Astrocyte of the spinal cord (primary cell): ENCODE results near the gene KIF26B.

ENCODE experiments used
- DNase-seq: peaks from one replicate; pipeline ENCODE4 v3.0.0; 2011; ENCODE audit warnings: low read depth, low spot score
- H3K4me3 ChIP-seq: 2 replicates; pipeline ENCODE4 v1.5.1; 2011; ENCODE audit warnings: low read depth, mild to moderate bottlenecking, low read length, moderate library complexity
- in situ Hi-C: cut with HindIII; loops from 2 replicates; pipeline ENCODE4 v1.10.0; 2017; ENCODE audit warnings: low sequenced_read_pairs
- TF ChIP-seq, protein P1 (sequence below): IDR thresholded peaks from 2 replicates; pipeline ENCODE4 v1.5.1; 2012; ENCODE audit warnings: low read depth, mild to moderate bottlenecking, low read length, inconsistent platforms

Gene KIF26B

GRCh38 chr1:245685111-245685810 lies 530.5 kb downstream of the KIF26B start:
- DNase-seq: no peak
- TF ChIP-seq, protein P1, sequence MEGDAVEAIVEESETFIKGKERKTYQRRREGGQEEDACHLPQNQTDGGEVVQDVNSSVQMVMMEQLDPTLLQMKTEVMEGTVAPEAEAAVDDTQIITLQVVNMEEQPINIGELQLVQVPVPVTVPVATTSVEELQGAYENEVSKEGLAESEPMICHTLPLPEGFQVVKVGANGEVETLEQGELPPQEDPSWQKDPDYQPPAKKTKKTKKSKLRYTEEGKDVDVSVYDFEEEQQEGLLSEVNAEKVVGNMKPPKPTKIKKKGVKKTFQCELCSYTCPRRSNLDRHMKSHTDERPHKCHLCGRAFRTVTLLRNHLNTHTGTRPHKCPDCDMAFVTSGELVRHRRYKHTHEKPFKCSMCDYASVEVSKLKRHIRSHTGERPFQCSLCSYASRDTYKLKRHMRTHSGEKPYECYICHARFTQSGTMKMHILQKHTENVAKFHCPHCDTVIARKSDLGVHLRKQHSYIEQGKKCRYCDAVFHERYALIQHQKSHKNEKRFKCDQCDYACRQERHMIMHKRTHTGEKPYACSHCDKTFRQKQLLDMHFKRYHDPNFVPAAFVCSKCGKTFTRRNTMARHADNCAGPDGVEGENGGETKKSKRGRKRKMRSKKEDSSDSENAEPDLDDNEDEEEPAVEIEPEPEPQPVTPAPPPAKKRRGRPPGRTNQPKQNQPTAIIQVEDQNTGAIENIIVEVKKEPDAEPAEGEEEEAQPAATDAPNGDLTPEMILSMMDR: no peak
- no peak overlapping the region for H3K4me3 ChIP-seq
- in situ Hi-C loops: no loop called here

DNA sequence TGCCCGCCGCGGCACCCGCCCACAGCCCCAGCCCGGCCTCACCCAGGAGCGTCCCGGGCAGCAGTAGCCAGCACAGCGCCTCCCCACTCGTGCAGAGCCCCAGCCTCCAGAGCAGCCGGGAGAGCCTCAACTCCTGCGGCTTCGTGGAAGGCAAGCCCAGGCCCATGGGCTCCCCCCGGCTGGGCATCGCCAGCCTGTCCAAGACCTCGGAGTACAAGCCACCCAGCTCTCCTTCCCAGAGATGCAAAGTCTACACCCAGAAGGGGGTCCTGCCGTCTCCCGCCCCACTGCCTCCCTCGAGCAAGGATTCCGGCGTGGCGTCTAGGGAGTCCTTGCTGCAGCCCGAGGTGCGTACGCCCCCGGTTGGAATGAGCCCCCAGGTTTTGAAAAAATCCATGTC lies 531.2 kb downstream of the KIF26B start:
- in situ Hi-C loops: no loop called here
- no peak overlapping the region for H3K4me3 ChIP-seq
- DNase-seq: no peak
- TF ChIP-seq, protein P1: no peak

GRCh38 chr1:245686446-245687030 lies 531.8 kb downstream of the KIF26B start:
- TF ChIP-seq, protein P1: no peak
- H3K4me3 ChIP-seq: no peak overlapping the region
- no peak for DNase-seq
- in situ Hi-C loops: no loop called here

DNA sequence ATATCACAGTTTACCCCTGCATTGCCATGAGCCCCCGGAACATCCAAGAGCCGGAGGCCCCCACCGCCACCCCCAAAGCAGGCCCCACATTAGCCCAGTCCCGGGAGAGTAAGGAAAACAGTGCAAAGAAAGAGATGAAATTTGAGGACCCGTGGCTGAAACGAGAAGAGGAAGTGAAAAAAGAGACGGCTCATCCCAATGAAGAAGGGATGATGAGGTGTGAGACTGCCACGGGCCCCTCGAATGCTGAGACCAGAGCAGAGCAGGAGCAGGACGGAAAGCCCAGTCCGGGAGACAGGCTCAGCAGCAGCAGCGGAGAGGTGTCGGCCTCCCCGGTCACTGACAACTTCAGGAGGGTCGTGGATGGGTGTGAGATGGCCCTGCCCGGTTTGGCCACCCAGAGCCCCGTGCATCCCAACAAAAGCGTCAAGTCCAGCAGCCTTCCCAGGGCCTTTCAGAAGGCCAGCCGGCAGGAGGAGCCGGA lies 532.4 kb downstream of the KIF26B start:
- TF ChIP-seq, protein P1: no peak
- no peak for DNase-seq
- in situ Hi-C loops: no loop called here
- no peak overlapping the region for H3K4me3 ChIP-seq

- DNase-seq: peak; percentile 29
- in situ Hi-C loops: no loop called here
- H3K4me3 ChIP-seq: peak overlapping the region; percentile 7
- TF ChIP-seq, protein P1: peak; percentile 2
These were observed 533.1 kb downstream of the KIF26B start for GRCh38 chr1:245687636-245688535.

DNA sequence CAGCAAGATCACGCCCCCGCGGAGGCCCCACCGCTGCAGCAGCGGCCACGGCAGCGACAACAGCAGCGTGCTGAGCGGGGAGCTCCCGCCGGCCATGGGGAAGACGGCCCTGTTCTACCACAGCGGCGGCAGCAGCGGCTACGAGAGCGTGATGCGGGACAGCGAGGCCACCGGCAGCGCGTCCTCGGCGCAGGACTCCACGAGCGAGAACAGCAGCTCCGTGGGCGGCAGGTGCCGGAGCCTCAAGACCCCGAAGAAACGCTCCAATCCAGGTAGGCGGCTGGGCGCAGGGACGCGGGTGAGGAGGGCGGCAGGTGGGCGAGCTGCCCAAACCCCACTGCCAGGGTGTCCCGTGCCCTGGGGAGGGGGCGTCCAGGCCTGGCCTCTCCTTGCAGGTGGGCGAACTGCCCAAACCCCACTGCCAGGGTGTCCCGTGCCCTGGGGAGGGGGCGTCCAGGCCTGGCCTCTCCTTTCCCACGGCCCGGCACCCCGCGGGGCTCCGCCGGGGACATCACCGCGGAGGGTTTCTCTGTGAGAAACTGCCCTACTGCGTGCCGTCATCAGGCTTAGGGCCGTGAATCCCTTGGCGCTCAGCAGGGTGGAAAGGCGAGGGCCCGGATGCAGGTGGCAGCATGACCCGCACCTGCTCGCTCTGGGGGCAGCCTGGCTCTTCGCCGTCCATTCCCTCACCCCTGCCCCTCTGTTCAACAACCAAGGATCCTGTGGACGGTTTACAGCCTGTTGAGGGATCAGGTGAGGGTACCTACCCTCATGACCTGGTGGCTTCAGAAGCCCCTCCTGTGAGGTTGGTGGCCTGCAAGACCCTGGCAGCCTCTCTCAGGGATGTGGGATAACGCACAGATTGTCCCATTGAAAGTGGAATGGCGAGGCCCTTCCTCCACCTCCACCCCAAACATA lies 534.0 kb downstream of the KIF26B start:
- no peak for DNase-seq
- in situ Hi-C loops: no loop called here
- H3K4me3 ChIP-seq: no peak overlapping the region
- TF ChIP-seq, protein P1: no peak
